Liver (tissue), 9 donors: Measurements from ENCODE around the gene RIMBP3C. TPM values are rescaled to one million over a fixed set of nuclear protein-coding genes. Genes with fewer than 3 reads are reported as not detected.
"Not testable (repeated sequence)": the region's sequence is repeated elsewhere in the genome, so short reads cannot be mapped to it uniquely, and the experiment has no call there.

Experiments used
- DNase-seq: peaks from one replicate; pipeline ENCODE4 v3.0.0-alpha.2; 2017; ENCODE audit warnings: low spot score
- H3K27ac ChIP-seq, 2 donors: one replicate each; pipeline ENCODE4 v1.7.0; 2013; ENCODE audit warnings: inconsistent platforms in 2 of 2, low read length in 2 of 2, control low read depth in 1 of 2, low read depth in 1 of 2, mild to moderate bottlenecking in 1 of 2
- H3K27me3 ChIP-seq, 4 donors: one replicate each; pipeline versions ENCODE4 v1.6.1 to v1.7.0; 2013; ENCODE audit warnings: low read length in 3 of 4, inconsistent platforms in 1 of 4, mild to moderate bottlenecking in 1 of 4, moderate library complexity in 1 of 4; ENCODE audit not compliant: control insufficient read depth in 4 of 4, insufficient read depth in 4 of 4
- H3K36me3 ChIP-seq, 4 donors: one replicate each; pipeline versions ENCODE4 v1.6.1 to v1.7.0; 2013; ENCODE audit warnings: low read length in 3 of 4, mild to moderate bottlenecking in 3 of 4, low read depth in 1 of 4, moderate library complexity in 1 of 4; ENCODE audit not compliant: control insufficient read depth in 4 of 4, insufficient read depth in 3 of 4
- H3K4me1 ChIP-seq, 4 donors: one replicate each; pipeline versions ENCODE4 v1.6.1 to v1.7.0; 2013; ENCODE audit warnings: low read length in 3 of 4, mild to moderate bottlenecking in 3 of 4, moderate library complexity in 1 of 4; ENCODE audit not compliant: control insufficient read depth in 4 of 4, insufficient read depth in 4 of 4
- H3K4me3 ChIP-seq, 3 donors: one replicate each; pipeline versions ENCODE4 v1.6.1 to v1.7.0; 2013; ENCODE audit warnings: low read length in 3 of 3, control low read depth in 1 of 3, low read depth in 1 of 3, mild to moderate bottlenecking in 1 of 3
- H3K9ac ChIP-seq, 2 donors: one replicate each; pipeline ENCODE4 v1.7.0; 2013; ENCODE audit warnings: low read length in 2 of 2, mild to moderate bottlenecking in 2 of 2, moderate library complexity in 2 of 2, control low read depth in 1 of 2, low read depth in 1 of 2
- H3K9me3 ChIP-seq, 4 donors: one replicate each; pipeline versions ENCODE4 v1.6.1 to v1.7.0; 2013; ENCODE audit warnings: low read length in 3 of 4; ENCODE audit not compliant: control insufficient read depth in 4 of 4
- FOXA1 ChIP-seq: IDR thresholded peaks from 2 replicates; pipeline ENCODE4 v1.6.1; 2016; ENCODE audit warnings: antibody characterized with exemption
- FOXA2 ChIP-seq: IDR thresholded peaks from 2 replicates; pipeline ENCODE4 v1.6.1; 2016; ENCODE audit warnings: antibody characterized with exemption
- HNF4A ChIP-seq, 2 donors: conservative IDR thresholded peaks; 2 replicates each; pipeline ENCODE4 v1.6.1; 2016; ENCODE audit warnings: antibody characterized with exemption in 2 of 2, mild to moderate bottlenecking in 2 of 2
- HNF4G ChIP-seq: IDR thresholded peaks from 2 replicates; pipeline ENCODE4 v1.6.1; 2016; ENCODE audit warnings: antibody characterized with exemption
- JUND ChIP-seq, 2 donors: IDR thresholded peaks; 2 replicates each; pipeline ENCODE4 v1.6.1; 2016; ENCODE audit warnings: antibody characterized with exemption in 2 of 2
- NR2F2 ChIP-seq: IDR thresholded peaks from 2 replicates; pipeline ENCODE4 v1.6.1; 2016; ENCODE audit warnings: antibody characterized with exemption
- RAD21 ChIP-seq, 2 donors: IDR thresholded peaks; 2 replicates each; pipeline ENCODE4 v1.6.1; 2016; ENCODE audit warnings: antibody characterized with exemption in 2 of 2, mild to moderate bottlenecking in 2 of 2
- RXRA ChIP-seq, 2 donors: IDR thresholded peaks; 2 replicates each; pipeline ENCODE4 v1.6.1; 2017 to 2018; ENCODE audit warnings: antibody characterized with exemption in 2 of 2, mild to moderate bottlenecking in 1 of 2
- SP1 ChIP-seq: IDR thresholded peaks from 2 replicates; pipeline ENCODE4 v1.6.1; 2018; ENCODE audit warnings: antibody characterized with exemption, mild to moderate bottlenecking
- TAF1 ChIP-seq: conservative IDR thresholded peaks from 2 replicates; pipeline ENCODE4 v1.6.1; 2016; ENCODE audit warnings: antibody characterized with exemption, mild to moderate bottlenecking
- YY1 ChIP-seq: IDR thresholded peaks from 2 replicates; pipeline ENCODE4 v1.6.1; 2016; ENCODE audit warnings: antibody characterized with exemption, mild to moderate bottlenecking
- WGBS: extraction: QIAGEN DNeasy Blood & Tissue Kit; methylation state at CpG from one replicate; pipeline ENCODE4 v1.1.7; 2013; 5-methylcytosine and 5-hydroxymethylcytosine counted together
- polyA plus RNA-seq, 2 donors: library from polyadenylated mRNA; stranded (reverse) in 1 of 2; unstranded in 1 of 2; fragments of 200-250 nt in 1 of 2; fragments of >200 nt in 1 of 2; fragmentation: Nextera tagmentation in 1 of 2; extraction: Ambion mirVana in 1 of 2; gene quantifications; one replicate each; pipeline versions ENCODE4 v1.2.1 to v1.2.3, GENCODE V29; 2013 to 2015
- total RNA-seq, 2 donors: library from RNA; depleted of rRNA; stranded (reverse); fragments of >200 nt; gene quantifications; one replicate each; pipeline ENCODE4 v1.2.3, GENCODE V29; 2014
- TF ChIP-seq, protein P1 (sequence below): fragments of 150-350 bp; IDR thresholded peaks from 2 replicates; pipeline ENCODE4 v1.5.1; 2017; ENCODE audit warnings: improper control_type of control experiment, low read depth, low read length; ENCODE audit not compliant: missing input control
- TF ChIP-seq, protein P2 (sequence below): IDR thresholded peaks from 2 replicates; pipeline ENCODE4 v1.6.1; 2016; ENCODE audit warnings: antibody characterized with exemption
- TF ChIP-seq, protein P3 (sequence below): IDR thresholded peaks from 2 replicates; pipeline ENCODE4 v1.6.1; 2016; ENCODE audit warnings: antibody characterized with exemption
- TF ChIP-seq, protein P4 (sequence below): IDR thresholded peaks from 2 replicates; pipeline ENCODE4 v1.6.1; 2016; ENCODE audit warnings: antibody characterized with exemption
- donor health status: healthy.
- donor health status: healthy.
- donor health status: healthy.
- donor health status: healthy.
- donor health status: healthy.

Gene RIMBP3C
- total and polyA plus RNA-seq, 4 donors: 0.05 to 0.08 (median 0.05) TPM; not detected in 1

DNA sequence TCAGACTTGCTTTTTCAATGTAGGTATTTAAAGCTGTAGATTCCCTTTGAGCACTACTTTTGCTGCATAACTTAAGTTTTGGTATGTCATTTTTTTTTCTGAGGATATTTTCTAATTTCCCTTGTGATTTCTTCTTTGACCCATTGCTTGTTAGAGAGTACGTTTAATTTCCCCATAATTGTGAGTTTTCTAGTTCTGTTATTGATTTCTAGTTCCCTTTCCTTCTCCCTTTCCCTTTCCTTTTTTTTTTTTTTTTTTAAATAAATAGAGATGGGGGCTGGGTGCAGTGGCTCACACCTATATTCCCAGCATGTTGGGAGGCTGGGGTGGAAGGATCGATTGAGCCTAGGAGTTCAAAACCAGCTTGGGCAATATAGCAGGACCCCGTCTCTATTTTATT lies 47.0 kb upstream of the RIMBP3C start:
- WGBS: 83% methylated on average over 3 of the region's 3 CpGs
- Histone ChIP-seq H3K27ac (no peak overlapping the region), H3K4me3 (no peak overlapping the region), H3K27me3 (no peaks in the 10 kb centered on the region), H3K9me3 (no peaks in the 10 kb centered on the region), H3K9ac (no peak overlapping the region), H3K4me1 (no peaks in the 10 kb centered on the region), H3K36me3 (peaks cover 0 to 28% (median 17%) of the 10 kb centered on the region in 4 donors)
- DNase-seq: no peak
- TF ChIP-seq JUND (IDR thresholded peaks at IDR 0.05) (no peak), HNF4G (no peak), FOXA2 (no peak), HNF4A (conservative IDR thresholded peaks at IDR 0.05) (no peak), FOXA1 (no peak), RAD21 (IDR thresholded peaks at IDR 0.05) (no peak), TAF1 (no peak), NR2F2 (no peak), RXRA (IDR thresholded peaks at IDR 0.05) (no peak), SP1 (no peak), YY1 (no peak)
- TF ChIP-seq, protein P1, sequence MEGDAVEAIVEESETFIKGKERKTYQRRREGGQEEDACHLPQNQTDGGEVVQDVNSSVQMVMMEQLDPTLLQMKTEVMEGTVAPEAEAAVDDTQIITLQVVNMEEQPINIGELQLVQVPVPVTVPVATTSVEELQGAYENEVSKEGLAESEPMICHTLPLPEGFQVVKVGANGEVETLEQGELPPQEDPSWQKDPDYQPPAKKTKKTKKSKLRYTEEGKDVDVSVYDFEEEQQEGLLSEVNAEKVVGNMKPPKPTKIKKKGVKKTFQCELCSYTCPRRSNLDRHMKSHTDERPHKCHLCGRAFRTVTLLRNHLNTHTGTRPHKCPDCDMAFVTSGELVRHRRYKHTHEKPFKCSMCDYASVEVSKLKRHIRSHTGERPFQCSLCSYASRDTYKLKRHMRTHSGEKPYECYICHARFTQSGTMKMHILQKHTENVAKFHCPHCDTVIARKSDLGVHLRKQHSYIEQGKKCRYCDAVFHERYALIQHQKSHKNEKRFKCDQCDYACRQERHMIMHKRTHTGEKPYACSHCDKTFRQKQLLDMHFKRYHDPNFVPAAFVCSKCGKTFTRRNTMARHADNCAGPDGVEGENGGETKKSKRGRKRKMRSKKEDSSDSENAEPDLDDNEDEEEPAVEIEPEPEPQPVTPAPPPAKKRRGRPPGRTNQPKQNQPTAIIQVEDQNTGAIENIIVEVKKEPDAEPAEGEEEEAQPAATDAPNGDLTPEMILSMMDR: no peak
- TF ChIP-seq, protein P2, sequence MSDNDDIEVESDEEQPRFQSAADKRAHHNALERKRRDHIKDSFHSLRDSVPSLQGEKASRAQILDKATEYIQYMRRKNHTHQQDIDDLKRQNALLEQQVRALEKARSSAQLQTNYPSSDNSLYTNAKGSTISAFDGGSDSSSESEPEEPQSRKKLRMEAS: no peak
- TF ChIP-seq, protein P3, sequence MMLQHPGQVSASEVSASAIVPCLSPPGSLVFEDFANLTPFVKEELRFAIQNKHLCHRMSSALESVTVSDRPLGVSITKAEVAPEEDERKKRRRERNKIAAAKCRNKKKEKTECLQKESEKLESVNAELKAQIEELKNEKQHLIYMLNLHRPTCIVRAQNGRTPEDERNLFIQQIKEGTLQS: no peak
- TF ChIP-seq, protein P4, sequence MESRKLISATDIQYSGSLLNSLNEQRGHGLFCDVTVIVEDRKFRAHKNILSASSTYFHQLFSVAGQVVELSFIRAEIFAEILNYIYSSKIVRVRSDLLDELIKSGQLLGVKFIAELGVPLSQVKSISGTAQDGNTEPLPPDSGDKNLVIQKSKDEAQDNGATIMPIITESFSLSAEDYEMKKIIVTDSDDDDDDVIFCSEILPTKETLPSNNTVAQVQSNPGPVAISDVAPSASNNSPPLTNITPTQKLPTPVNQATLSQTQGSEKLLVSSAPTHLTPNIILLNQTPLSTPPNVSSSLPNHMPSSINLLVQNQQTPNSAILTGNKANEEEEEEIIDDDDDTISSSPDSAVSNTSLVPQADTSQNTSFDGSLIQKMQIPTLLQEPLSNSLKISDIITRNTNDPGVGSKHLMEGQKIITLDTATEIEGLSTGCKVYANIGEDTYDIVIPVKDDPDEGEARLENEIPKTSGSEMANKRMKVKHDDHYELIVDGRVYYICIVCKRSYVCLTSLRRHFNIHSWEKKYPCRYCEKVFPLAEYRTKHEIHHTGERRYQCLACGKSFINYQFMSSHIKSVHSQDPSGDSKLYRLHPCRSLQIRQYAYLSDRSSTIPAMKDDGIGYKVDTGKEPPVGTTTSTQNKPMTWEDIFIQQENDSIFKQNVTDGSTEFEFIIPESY: no peak

DNA sequence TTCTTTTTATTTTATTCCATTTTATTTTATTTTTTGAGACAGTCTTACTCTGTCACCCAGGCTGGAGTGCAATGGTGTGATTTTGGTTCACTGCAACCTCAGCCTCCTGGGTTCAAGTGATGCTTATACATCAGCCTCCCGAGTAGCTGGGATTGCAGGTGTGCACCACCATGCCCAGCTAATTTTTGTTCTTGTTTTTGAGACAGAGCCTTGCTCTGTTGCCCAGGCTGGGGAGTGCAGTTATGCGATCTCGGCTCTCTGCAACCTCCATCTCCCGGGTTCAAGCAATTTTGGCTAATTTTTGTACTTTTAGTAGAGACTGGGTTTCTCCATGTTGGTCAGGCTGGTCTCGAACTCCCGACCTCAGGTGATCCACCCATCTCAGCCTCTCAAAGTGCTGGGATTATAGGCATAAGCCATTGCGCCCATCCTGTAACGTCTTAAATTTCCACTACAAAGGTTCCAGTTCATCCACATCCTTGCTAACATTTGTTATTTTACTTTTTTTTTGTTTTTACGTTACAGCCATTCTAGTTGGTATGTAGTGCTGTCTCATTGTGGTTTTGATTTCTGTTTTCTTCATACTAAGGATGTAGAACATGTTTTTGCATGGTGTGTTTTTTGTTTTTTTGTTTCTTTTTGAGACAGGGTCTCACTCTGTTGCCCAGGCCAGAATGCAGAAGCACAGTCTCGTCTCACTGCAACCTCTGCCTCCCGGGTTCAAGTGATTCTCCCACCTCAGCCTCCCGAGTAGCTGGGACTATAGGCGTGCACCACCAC lies 45.3 kb upstream of the RIMBP3C start:
- H3K9me3 ChIP-seq, H3K27ac ChIP-seq, H3K9ac ChIP-seq, H3K4me3 ChIP-seq, H3K27me3 ChIP-seq, H3K4me1 ChIP-seq, DNase-seq: not testable (repeated sequence)
- WGBS: 95% methylated on average over 13 of the region's 13 CpGs
- peaks cover 0 to 30% (median 22%) of the 10 kb centered on the region in 4 donors for H3K36me3 ChIP-seq
